Activated CD4-positive, alpha-beta T cell treated with anti-CD3 and anti-CD28 coated beads, Interleukin-10, Interleukin-2, amounts not matched to agents 100 ng/mL and 50 ng/mL, durations not matched to agents 16 hours and 8 hours (primary cell): Measurements from ENCODE around the gene PTPRD.
A peak's percentile ranks its signal among the peaks of the same experiment; 100 is the strongest.

Source experiments
- DNase-seq: peaks from one replicate; pipeline ENCODE4 v3.0.0-alpha.2; 2020

Gene PTPRD

GRCh38 chr9:10045598-10045997 is 567.2 kb downstream of the PTPRD start:
- DNase-seq: no peak

GRCh38 chr9:10041726-10042229 is 571.0 kb downstream of the PTPRD start:
- no peak for DNase-seq

GRCh38 chr9:10036095-10036494 is 576.7 kb downstream of the PTPRD start:
- DNase-seq: no peak

GRCh38 chr9:10032166-10032565 is 580.6 kb downstream of the PTPRD start:
- no peak for DNase-seq

GRCh38 chr9:10026443-10026984 is 586.3 kb downstream of the PTPRD start:
- DNase-seq: no peak

- no peak for DNase-seq
Measured at GRCh38 chr9:10015755-10016154, 597.0 kb downstream of the PTPRD start.

GRCh38 chr9:10014889-10015288 is 597.9 kb downstream of the PTPRD start:
- DNase-seq: no peak

GRCh38 chr9:10009401-10009800 is 603.4 kb downstream of the PTPRD start:
- no peak for DNase-seq

GRCh38 chr9:10008101-10008799 is 604.6 kb downstream of the PTPRD start:
- no peak for DNase-seq

GRCh38 chr9:10007356-10007755 is 605.4 kb downstream of the PTPRD start:
- DNase-seq: no peak

GRCh38 chr9:10005206-10005605 is 607.6 kb downstream of the PTPRD start:
- no peak for DNase-seq

- no peak for DNase-seq
Measured at GRCh38 chr9:10003047-10003446, 609.8 kb downstream of the PTPRD start.

GRCh38 chr9:10000669-10001068 is 612.1 kb downstream of the PTPRD start:
- no peak for DNase-seq

- DNase-seq: peak; percentile 5
Measured at GRCh38 chr9:9998491-9999287, 614.1 kb downstream of the PTPRD start.

- DNase-seq: no peak
Measured at GRCh38 chr9:9997585-9997984, 615.2 kb downstream of the PTPRD start.

GRCh38 chr9:9996259-9996658 is 616.5 kb downstream of the PTPRD start:
- DNase-seq: no peak

- no peak for DNase-seq
Measured at GRCh38 chr9:9992936-9993335, 619.9 kb downstream of the PTPRD start.

- no peak for DNase-seq
Measured at GRCh38 chr9:9973062-9973461, 639.7 kb downstream of the PTPRD start.

- no peak for DNase-seq
Measured at GRCh38 chr9:9970514-9970913, 642.3 kb downstream of the PTPRD start.

GRCh38 chr9:9963841-9964240 is 649.0 kb downstream of the PTPRD start:
- no peak for DNase-seq

- DNase-seq: no peak
Measured at GRCh38 chr9:9961934-9962333, 650.9 kb downstream of the PTPRD start.

- no peak for DNase-seq
Measured at GRCh38 chr9:9961487-9961886, 651.3 kb downstream of the PTPRD start.

- no peak for DNase-seq
Measured at GRCh38 chr9:9951556-9952160, 661.1 kb downstream of the PTPRD start.

GRCh38 chr9:9950813-9951212 is 662.0 kb downstream of the PTPRD start:
- DNase-seq: no peak
